Stomach smooth muscle (tissue), 2 donors: ENCODE measurements around the gene ACP4.
"Not testable (repeated sequence)": the region's sequence is repeated elsewhere in the genome, so short reads cannot be mapped to it uniquely, and the experiment has no call there.

Experiments
- H3K27ac ChIP-seq: one replicate; pipeline ENCODE4 v1.7.0; 2013; ENCODE audit warnings: mild to moderate bottlenecking, low read length, inconsistent platforms
- H3K27me3 ChIP-seq, 2 donors: one replicate each; pipeline ENCODE4 v1.7.0; 2013; ENCODE audit warnings: low read length in 2 of 2; ENCODE audit not compliant: insufficient read depth in 2 of 2, control insufficient read depth in 1 of 2
- H3K36me3 ChIP-seq, 2 donors: one replicate each; pipeline ENCODE4 v1.7.0; 2013; ENCODE audit warnings: low read length in 2 of 2; ENCODE audit not compliant: control insufficient read depth in 2 of 2, insufficient read depth in 2 of 2
- H3K4me1 ChIP-seq: one replicate; pipeline ENCODE4 v1.7.0; 2013; ENCODE audit warnings: low read length; ENCODE audit not compliant: control insufficient read depth, insufficient read depth
- H3K4me3 ChIP-seq, 2 donors: one replicate each; pipeline ENCODE4 v1.7.0; 2013; ENCODE audit warnings: low read length in 2 of 2
- H3K9ac ChIP-seq, 2 donors: one replicate each; pipeline ENCODE4 v1.7.0; 2013; ENCODE audit warnings: low read length in 2 of 2, mild to moderate bottlenecking in 1 of 2
- H3K9me3 ChIP-seq, 2 donors: one replicate each; pipeline ENCODE4 v1.7.0; 2013; ENCODE audit warnings: low read length in 2 of 2; ENCODE audit not compliant: control insufficient read depth in 2 of 2
- donor health status: healthy.
- donor health status: Pancreatic carcinoma.

Gene ACP4, protein sequence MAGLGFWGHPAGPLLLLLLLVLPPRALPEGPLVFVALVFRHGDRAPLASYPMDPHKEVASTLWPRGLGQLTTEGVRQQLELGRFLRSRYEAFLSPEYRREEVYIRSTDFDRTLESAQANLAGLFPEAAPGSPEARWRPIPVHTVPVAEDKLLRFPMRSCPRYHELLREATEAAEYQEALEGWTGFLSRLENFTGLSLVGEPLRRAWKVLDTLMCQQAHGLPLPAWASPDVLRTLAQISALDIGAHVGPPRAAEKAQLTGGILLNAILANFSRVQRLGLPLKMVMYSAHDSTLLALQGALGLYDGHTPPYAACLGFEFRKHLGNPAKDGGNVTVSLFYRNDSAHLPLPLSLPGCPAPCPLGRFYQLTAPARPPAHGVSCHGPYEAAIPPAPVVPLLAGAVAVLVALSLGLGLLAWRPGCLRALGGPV

DNA sequence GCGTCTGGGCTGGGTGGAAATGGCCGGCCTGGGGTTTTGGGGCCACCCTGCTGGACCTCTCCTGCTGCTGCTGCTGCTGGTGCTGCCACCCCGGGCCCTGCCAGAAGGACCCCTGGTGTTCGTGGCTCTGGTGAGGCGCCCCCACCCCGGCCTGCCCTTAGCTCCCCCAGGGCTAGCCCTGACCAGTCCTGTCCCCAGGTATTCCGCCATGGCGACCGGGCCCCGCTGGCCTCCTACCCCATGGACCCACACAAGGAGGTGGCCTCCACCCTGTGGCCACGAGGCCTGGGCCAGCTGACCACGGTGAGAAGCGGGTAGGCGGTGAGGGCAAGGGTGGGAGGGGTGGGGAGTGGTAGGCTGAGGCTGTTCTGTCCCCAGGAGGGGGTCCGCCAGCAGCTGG is at the start of gene ACP4:
Gene ACP4, plus strand, starts transcription at position 20 of the 400 bp plus-strand sequence. Its CDS starts 0 bp downstream, at position 20.
- Histone ChIP-seq H3K4me1 (no peaks in the 10 kb centered on the region), H3K27ac (no peak within 1 kb of the TSS), H3K27me3 (peaks cover 2 to 6% of the 10 kb centered on the region in 2 donors), H3K36me3 (peaks cover 0 to 2% of the 10 kb centered on the region in 2 donors), H3K9me3 (no peaks in the 10 kb centered on the region), H3K9ac (no peak within 1 kb of the TSS), H3K4me3 (no peak within 1 kb of the TSS)

DNA sequence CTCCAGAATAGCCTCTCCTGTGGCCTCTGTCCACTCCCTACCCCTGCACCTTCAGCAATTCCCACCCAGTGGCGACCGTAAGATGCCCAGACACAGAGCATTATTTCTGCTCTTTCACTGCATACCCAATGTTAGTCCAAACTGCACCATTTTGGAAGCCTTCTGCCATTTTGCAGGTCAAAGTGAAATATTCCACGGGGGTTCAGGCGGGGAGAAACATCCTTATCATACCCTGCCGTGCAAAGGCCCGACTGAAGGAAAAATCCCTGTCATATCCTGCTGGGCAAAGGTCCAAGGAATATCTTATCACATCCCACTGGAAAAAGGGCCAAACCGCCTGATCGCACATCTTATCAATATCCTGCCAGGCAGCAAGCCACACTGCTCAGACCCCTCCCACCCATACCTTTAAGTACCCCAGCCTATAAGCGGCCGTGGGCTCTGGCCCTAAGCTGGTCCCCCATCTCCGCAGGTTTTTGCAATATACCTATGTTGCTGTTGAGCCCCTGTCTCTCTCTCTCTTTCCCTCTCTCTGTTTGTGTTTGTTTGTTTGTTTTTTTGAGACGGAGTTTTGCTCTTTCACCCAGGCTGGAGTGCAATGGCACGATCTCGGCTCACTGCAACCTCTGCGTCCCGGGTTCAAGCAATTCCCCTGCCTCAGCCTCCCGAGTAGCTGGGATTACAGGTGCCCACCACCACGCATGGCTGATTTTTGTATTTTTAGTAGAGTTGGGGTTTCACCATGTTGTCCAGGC is 48.9 kb upstream of the ACP4 start:
- no peaks in the 10 kb centered on the region for H3K9me3 ChIP-seq
- no peaks in the 10 kb centered on the region for H3K36me3 ChIP-seq
- H3K27ac ChIP-seq = no peak overlapping the region
- no peaks in the 10 kb centered on the region for H3K4me1 ChIP-seq
- no peak overlapping the region for H3K9ac ChIP-seq
- no peak overlapping the region for H3K4me3 ChIP-seq
- peaks cover 15 to 16% of the 10 kb centered on the region in 2 donors for H3K27me3 ChIP-seq

DNA sequence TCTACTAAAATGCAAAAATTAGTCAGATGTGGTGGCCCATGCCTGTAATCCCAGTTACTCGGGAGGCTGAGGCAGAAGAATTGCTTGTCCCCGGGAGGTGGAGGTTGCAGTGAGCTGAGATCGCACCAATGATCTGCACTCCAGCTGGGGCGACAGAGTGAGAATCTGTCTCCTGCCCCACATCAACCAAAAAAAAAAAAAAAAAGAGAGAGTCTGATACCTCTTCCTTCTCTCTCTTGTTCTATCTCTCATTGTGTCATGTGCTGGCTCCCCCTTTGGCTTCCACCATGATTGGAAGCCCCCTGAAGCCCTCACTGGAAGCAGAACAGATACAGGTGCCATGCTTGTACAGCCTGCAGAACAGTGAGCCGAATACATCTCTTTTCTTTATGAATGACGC is 46.7 kb upstream of the ACP4 start:
- Histone ChIP-seq H3K36me3 (no peaks in the 10 kb centered on the region), H3K27me3 (peaks cover 12 to 18% of the 10 kb centered on the region in 2 donors), H3K4me1 (no peaks in the 10 kb centered on the region), H3K9me3 (no peaks in the 10 kb centered on the region), H3K27ac (no peak overlapping the region), H3K9ac (no peak overlapping the region), H3K4me3 (no peak overlapping the region)

DNA sequence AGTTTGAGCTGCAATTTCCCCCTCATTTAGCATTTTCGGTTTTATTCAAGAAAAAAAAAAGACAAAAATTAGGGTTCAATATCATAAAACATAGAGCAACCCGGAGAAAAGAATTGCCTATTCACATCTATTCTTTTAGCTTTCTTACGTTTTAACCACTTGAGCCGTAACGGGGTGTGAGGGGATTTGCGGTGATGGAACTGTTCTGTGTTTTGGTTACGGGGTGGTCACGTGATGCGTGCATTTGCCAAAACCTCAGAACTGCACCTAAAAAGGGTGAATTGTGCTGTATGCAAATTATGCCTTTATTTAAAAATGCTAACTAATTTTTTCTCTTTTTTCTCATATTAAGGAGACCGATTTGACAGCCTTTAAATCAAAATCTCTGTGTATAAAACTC is 45.0 kb upstream of the ACP4 start:
- Histone ChIP-seq H3K36me3 (no peaks in the 10 kb centered on the region), H3K4me3 (no peak overlapping the region), H3K9me3 (no peaks in the 10 kb centered on the region), H3K4me1 (no peaks in the 10 kb centered on the region), H3K27me3 (peaks cover 5 to 13% of the 10 kb centered on the region in 2 donors), H3K9ac (no peak overlapping the region), H3K27ac (no peak overlapping the region)

DNA sequence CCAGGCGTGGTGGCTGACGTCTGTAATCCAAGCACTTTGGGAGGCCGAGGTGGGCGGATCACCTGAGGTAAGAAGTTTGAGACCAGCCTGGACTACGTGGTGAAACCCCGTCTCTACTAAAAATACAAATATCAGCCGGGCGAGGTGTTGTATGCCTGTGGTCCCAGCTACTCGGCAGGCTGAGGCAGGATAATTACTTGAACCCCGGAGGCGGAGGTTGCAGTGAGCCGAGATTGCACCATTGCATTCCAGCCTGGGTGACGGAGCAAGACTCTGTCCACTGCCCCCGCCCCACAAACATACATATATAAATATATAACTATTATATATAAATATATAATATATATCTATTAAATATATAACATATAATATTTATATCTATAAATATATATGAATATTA is 43.1 kb upstream of the ACP4 start:
- not testable (repeated sequence) for H3K4me1 ChIP-seq, H3K27ac ChIP-seq, H3K9me3 ChIP-seq, H3K36me3 ChIP-seq, H3K4me3 ChIP-seq, H3K9ac ChIP-seq
- peaks cover 3 to 10% of the 10 kb centered on the region in 2 donors for H3K27me3 ChIP-seq

DNA sequence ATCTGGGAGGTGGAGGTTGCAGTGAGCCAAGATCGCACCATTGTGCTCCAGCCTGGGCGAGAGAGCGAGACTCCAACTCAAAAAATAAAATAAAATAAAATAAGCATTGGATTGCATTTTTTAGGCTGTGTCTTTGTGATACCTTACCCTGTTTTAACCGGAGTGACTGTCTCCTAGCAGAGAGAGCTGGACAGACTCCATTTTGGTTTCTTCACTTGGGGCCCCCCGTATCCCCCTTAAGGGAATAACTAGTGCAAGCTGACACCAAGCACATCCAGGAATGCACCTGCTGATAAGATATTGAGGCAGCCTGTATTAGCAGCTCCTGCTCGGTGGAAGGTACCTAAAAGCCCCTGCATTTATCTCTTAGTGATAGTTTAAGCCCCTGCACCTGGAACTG is 40.7 kb upstream of the ACP4 start:
- H3K4me1 ChIP-seq = no peaks in the 10 kb centered on the region
- peaks cover 0 to 10% of the 10 kb centered on the region in 2 donors for H3K27me3 ChIP-seq
- H3K9ac ChIP-seq = no peak overlapping the region
- H3K4me3 ChIP-seq = no peak overlapping the region
- no peak overlapping the region for H3K27ac ChIP-seq
- no peaks in the 10 kb centered on the region for H3K36me3 ChIP-seq
- H3K9me3 ChIP-seq = no peaks in the 10 kb centered on the region

DNA sequence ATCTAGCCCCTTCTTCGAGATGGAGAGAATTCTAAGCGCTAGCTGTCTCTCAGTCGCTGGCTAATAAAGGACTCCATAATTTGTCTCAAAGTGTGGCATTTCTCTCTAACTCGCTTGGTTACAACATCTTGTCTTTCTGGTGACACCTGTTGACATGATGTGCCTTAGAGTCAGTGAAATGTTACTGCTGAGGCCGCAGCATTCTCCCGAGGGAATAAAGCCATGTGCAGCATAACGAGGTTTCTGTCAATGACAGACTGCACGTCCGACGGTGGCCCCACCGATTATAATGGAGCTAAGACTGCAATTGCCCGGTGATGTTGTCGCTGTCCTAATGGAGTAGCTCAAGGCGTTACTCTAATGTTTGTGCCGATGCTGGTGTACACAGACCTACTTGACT is 40.2 kb upstream of the ACP4 start:
- H3K9me3 ChIP-seq = no peaks in the 10 kb centered on the region
- no peak overlapping the region for H3K9ac ChIP-seq
- peaks cover 0 to 10% of the 10 kb centered on the region in 2 donors for H3K27me3 ChIP-seq
- no peak overlapping the region for H3K4me3 ChIP-seq
- H3K36me3 ChIP-seq = no peaks in the 10 kb centered on the region
- H3K4me1 ChIP-seq = no peaks in the 10 kb centered on the region
- no peak overlapping the region for H3K27ac ChIP-seq

DNA sequence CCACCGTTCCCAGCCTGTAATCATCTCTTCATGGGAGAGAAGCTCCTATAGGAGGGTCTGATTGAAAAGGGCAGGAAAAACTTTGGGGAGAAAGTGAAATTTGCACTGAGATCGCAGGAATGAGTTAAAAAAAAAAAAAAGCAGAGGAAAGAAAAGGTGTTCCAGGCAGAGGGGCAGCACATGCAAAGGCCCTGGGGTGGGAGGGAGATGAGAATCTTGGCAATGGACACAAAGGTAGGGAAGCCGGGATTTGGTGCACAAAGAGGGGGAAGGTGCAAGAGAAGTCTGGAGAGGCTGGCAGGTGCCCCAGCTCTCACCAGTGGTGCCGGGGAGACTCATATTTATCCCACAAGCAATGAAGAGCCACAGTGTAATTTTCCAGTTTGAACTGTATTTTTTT is 36.3 kb upstream of the ACP4 start:
- Histone ChIP-seq H3K9me3 (no peaks in the 10 kb centered on the region), H3K4me1 (no peaks in the 10 kb centered on the region), H3K9ac (no peak overlapping the region), H3K27ac (no peak overlapping the region), H3K36me3 (no peaks in the 10 kb centered on the region), H3K4me3 (no peak overlapping the region), H3K27me3 (peaks cover 0 to 7% of the 10 kb centered on the region in 2 donors)

DNA sequence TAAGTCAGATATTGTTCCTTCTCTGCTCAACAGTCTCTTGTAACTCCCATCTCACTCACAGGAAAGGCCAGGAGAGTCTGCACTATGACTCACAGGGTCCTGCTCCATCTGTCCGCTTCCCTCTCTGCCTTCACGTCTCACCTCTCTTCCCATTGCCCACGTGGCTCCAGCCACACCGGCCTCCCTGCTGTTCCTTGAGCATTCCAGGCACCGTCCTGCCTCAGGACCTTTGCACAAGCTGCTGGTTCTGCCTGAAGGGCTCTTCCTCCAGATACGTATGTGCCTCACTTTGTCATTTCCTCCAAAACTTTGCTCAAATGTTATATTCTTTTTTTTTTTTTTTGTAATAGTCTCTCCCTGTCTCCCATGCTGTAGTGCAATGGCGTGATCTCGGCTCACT is 34.0 kb upstream of the ACP4 start:
- H3K27me3 ChIP-seq, H3K36me3 ChIP-seq, H3K9me3 ChIP-seq, H3K9ac ChIP-seq, H3K4me3 ChIP-seq, H3K27ac ChIP-seq, H3K4me1 ChIP-seq: not testable (repeated sequence)

DNA sequence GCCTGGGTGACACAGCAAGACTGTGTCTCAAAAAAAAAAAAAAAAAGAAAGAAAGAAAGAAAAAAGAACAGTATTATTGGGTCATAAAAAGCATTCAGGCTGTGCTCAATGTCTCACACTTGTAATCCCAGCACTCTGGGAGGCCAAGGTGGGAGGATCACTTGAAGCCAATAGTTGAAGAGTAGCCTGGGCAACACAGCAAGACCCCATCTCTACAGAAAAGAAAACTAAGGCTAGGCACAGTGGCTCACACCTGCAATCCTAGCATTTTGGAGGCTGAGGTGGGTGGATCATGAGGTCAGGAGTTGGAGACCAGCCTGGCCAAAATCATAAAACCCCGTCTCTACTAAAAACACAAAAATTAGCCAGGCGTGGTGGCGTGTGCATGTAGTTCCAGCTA is 32.6 kb upstream of the ACP4 start:
- not testable (repeated sequence) for H3K27me3 ChIP-seq

DNA sequence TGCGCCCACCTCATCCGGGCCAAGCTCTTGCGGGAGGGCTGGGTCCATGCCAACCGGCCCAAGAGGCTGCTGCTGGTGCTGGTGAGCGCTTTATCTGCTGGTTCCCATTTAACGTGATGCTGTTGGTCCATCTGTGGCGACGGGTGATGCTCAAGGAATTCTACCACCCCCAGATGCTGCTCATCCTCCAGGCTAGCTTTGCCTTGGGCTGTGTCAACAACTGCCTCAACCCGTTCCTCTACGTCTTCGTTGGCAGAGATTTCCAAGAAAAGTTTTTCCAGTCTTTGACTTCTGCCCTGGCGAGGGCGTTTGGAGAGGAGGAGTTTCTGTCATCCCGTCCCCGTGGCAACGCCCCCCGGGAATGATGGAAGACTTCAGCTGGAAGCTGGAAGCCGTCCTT is 31.1 kb upstream of the ACP4 start:
- not testable (repeated sequence) for H3K4me3 ChIP-seq, H3K9ac ChIP-seq, H3K27ac ChIP-seq, H3K27me3 ChIP-seq, H3K9me3 ChIP-seq, H3K4me1 ChIP-seq, H3K36me3 ChIP-seq

More for the DNA sequence above, 32.6 kb upstream of the ACP4 start:
- H3K4me1 ChIP-seq, H3K27ac ChIP-seq, H3K9ac ChIP-seq, H3K4me3 ChIP-seq, H3K9me3 ChIP-seq, H3K36me3 ChIP-seq: not testable (repeated sequence)
